ENCODE data around the gene EPB41L1. TPM values are rescaled to one million over a fixed set of nuclear protein-coding genes. Genes with fewer than 3 reads are reported as not detected.

Gene EPB41L1
- total and polyA plus RNA-seq, 2 experiments from 2014 or later: 24.1 to 48.7 TPM

- H3K4me3 ChIP-seq: no peak overlapping the region
- no peak overlapping the region for H2AFZ ChIP-seq
- no peak overlapping the region for H3K4me2 ChIP-seq
- Mint-ChIP-seq H3K4me3 (no peak overlapping the region), H3K9me3 (no peaks in the 10 kb centered on the region), H3K36me3 (ENCODE audit: low read depth) (no peaks in the 10 kb centered on the region), H3K4me1 (peaks cover 35% of the 10 kb centered on the region), H3K27me3 (ENCODE audit: insufficient read depth, low read depth, poor library complexity) (peaks cover 8% of the 10 kb centered on the region), H3K27ac (no peak overlapping the region)
- H3F3A ChIP-seq (replicated peaks; ENCODE audit: low read depth): no peaks in the 10 kb centered on the region
- no peaks in the 10 kb centered on the region for H3K79me2 ChIP-seq (replicated peaks; ENCODE audit: insufficient read depth)
- no peaks in the 10 kb centered on the region for H3K36me3 ChIP-seq (ENCODE audit: insufficient read depth)
- ATAC-seq (no peak), DNase-seq (ENCODE audit: low spot score) (no peak)
- H3K9me2 ChIP-seq (ENCODE audit: insufficient read depth): no peaks in the 10 kb centered on the region
- no peaks in the 10 kb centered on the region; the same call in 1 of the 2 replicates for H3K4me1 ChIP-seq (ENCODE audit: insufficient read depth)
- H3K27me3 ChIP-seq (ENCODE audit: insufficient read depth): no peaks in the 10 kb centered on the region
- no peaks in the 10 kb centered on the region for H4K20me1 ChIP-seq (replicated peaks; ENCODE audit: insufficient read depth)
- TF ChIP-seq, protein P1, sequence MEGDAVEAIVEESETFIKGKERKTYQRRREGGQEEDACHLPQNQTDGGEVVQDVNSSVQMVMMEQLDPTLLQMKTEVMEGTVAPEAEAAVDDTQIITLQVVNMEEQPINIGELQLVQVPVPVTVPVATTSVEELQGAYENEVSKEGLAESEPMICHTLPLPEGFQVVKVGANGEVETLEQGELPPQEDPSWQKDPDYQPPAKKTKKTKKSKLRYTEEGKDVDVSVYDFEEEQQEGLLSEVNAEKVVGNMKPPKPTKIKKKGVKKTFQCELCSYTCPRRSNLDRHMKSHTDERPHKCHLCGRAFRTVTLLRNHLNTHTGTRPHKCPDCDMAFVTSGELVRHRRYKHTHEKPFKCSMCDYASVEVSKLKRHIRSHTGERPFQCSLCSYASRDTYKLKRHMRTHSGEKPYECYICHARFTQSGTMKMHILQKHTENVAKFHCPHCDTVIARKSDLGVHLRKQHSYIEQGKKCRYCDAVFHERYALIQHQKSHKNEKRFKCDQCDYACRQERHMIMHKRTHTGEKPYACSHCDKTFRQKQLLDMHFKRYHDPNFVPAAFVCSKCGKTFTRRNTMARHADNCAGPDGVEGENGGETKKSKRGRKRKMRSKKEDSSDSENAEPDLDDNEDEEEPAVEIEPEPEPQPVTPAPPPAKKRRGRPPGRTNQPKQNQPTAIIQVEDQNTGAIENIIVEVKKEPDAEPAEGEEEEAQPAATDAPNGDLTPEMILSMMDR (conservative IDR thresholded peaks at IDR 0.05; ENCODE audit: low read depth in 2 of 2): peak in 1 of 2 experiments; percentile 37; a peak in 2 of 4 replicates
- no peak for TF ChIP-seq ZNF114 (CRISPR knock-in tag; IDR thresholded peaks at IDR 0.05)
- H3K27ac ChIP-seq (ENCODE audit: low read depth): no peak overlapping the region
Measured at GRCh38 chr20:36275441-36276189, 121.1 kb downstream of the EPB41L1 start.

- H3K27ac Mint-ChIP-seq: no peak overlapping the region
- Histone ChIP-seq H3K36me3 (ENCODE audit: insufficient read depth) (no peaks in the 10 kb centered on the region), H3K27ac (ENCODE audit: low read depth) (no peak overlapping the region), H3K4me1 (ENCODE audit: insufficient read depth) (no peaks in the 10 kb centered on the region; the same call in 1 of the 2 replicates), H3K9me2 (ENCODE audit: insufficient read depth) (no peaks in the 10 kb centered on the region), H4K20me1 (replicated peaks; ENCODE audit: insufficient read depth) (no peaks in the 10 kb centered on the region), H3F3A (replicated peaks; ENCODE audit: low read depth) (no peaks in the 10 kb centered on the region), H3K79me2 (replicated peaks; ENCODE audit: insufficient read depth) (no peaks in the 10 kb centered on the region), H2AFZ (no peak overlapping the region), H3K4me2 (no peak overlapping the region), H3K27me3 (ENCODE audit: insufficient read depth) (no peaks in the 10 kb centered on the region), H3K4me3 (no peak overlapping the region)
- DNase-seq (ENCODE audit: low spot score) (no peak), ATAC-seq (no peak)
- TF ChIP-seq STAT1 (IDR thresholded peaks at IDR 0.05; ENCODE audit: unreplicated experiment): no peak
- TF ChIP-seq, protein P2, sequence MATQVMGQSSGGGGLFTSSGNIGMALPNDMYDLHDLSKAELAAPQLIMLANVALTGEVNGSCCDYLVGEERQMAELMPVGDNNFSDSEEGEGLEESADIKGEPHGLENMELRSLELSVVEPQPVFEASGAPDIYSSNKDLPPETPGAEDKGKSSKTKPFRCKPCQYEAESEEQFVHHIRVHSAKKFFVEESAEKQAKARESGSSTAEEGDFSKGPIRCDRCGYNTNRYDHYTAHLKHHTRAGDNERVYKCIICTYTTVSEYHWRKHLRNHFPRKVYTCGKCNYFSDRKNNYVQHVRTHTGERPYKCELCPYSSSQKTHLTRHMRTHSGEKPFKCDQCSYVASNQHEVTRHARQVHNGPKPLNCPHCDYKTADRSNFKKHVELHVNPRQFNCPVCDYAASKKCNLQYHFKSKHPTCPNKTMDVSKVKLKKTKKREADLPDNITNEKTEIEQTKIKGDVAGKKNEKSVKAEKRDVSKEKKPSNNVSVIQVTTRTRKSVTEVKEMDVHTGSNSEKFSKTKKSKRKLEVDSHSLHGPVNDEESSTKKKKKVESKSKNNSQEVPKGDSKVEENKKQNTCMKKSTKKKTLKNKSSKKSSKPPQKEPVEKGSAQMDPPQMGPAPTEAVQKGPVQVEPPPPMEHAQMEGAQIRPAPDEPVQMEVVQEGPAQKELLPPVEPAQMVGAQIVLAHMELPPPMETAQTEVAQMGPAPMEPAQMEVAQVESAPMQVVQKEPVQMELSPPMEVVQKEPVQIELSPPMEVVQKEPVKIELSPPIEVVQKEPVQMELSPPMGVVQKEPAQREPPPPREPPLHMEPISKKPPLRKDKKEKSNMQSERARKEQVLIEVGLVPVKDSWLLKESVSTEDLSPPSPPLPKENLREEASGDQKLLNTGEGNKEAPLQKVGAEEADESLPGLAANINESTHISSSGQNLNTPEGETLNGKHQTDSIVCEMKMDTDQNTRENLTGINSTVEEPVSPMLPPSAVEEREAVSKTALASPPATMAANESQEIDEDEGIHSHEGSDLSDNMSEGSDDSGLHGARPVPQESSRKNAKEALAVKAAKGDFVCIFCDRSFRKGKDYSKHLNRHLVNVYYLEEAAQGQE (IDR thresholded peaks at IDR 0.05; ENCODE audit: unreplicated experiment): no peak
- TF ChIP-seq ZNF331 (CRISPR knock-in tag; IDR thresholded peaks at IDR 0.05; ENCODE audit: low read depth): no peak
- TF ChIP-seq ZNF114 (CRISPR knock-in tag; IDR thresholded peaks at IDR 0.05): no peak
- H3K36me3 Mint-ChIP-seq (ENCODE audit: low read depth): no peaks in the 10 kb centered on the region
- H3K4me3 Mint-ChIP-seq: no peak overlapping the region
- peaks cover 18% of the 10 kb centered on the region for H3K4me1 Mint-ChIP-seq
- no peaks in the 10 kb centered on the region for H3K9me3 Mint-ChIP-seq
- H3K27me3 Mint-ChIP-seq (ENCODE audit: insufficient read depth, low read depth, poor library complexity): peaks cover 8% of the 10 kb centered on the region
Measured at GRCh38 chr20:36277546-36277945, 123.0 kb downstream of the EPB41L1 start.
